ENCODE measurements around the gene SAMD8.
"Not testable (repeated sequence)": the region's sequence is repeated elsewhere in the genome, so short reads cannot be mapped to it uniquely, and the experiment has no call there.

The SAMD8 gene

DNA sequence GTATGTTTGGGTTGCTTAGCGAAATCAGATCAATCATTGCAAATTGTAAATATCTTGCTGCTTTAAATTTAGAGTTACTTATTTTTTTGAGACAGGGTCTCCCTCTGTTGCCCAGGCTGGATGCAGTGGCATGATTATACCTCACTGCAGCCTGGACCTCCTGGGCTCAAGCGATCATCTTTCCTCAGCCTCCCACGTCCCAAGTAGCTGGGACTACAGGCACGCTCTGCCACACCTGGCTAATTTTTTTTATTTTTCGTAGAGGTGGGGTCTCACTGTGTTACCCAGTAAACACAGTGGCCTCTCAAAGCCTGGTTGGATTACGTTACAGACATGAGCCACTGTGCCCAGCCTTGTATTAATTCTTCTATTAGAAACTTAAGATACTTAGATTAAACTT is 100.9 kb downstream of the SAMD8 start:
- no peak for DNase-seq (ENCODE audit: low read depth, low spot score)

DNA sequence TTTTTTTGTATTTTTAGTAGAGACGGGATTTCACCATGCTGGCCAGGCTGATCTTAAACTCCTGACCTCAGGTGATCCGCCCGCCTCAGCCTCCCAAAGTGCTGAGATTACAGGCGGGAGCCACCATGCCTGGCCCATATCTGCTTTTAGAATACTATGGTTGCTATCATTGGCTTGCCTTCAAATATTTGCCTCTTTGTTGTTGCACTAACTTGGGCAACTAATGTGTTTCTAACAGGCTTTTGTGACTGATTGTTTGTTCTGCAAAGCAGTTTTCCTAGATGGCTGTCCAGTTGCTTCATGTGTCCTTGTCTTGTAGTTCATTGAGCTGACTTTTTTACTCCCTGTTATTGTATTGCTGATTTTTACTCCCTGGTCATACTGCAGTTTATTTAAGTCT is 108.8 kb downstream of the SAMD8 start:
- DNase-seq (ENCODE audit: low read depth, low spot score) = peak; percentile 28

DNA sequence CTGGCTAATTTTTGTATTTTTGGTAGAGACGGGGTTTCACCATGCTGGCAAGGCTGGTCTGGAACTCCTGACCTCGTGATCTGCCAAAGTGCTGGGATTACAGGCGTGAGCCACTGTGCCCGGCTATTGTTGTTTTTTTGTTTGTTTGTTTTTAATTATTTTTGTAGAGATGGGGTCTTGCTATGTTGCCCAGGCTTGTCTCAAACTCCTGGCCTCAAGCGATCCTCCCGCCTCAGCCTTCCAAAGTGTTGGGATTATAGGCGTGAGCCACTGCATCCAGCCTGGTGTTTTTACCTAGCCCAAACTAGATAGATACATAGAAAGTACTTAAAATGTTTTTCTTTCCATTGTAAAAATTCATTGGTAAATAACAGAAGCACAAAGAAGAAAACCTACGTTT is 110.0 kb downstream of the SAMD8 start:
- not testable (repeated sequence) for DNase-seq (ENCODE audit: low read depth, low spot score)

DNA sequence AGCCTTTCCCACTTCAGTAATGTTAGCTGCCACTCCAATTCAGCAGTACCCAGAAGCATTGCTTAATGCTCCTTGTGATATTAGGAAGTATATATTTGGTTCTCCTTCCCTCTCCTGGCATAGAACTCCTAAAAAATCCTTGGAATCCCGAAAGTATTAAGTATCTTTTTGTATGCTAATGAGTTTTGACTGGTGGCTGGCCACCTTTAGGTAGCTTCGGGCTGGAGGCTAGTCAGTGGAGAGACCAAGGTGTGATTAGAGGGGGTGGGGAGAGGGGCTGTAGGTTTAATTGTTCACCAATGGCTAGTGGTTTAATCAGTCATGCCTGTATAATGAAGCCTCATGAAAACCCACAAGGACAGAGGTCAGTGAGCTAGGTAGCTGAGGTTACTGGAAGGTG is 112.1 kb downstream of the SAMD8 start:
- no peak for DNase-seq (ENCODE audit: low read depth, low spot score)

DNA sequence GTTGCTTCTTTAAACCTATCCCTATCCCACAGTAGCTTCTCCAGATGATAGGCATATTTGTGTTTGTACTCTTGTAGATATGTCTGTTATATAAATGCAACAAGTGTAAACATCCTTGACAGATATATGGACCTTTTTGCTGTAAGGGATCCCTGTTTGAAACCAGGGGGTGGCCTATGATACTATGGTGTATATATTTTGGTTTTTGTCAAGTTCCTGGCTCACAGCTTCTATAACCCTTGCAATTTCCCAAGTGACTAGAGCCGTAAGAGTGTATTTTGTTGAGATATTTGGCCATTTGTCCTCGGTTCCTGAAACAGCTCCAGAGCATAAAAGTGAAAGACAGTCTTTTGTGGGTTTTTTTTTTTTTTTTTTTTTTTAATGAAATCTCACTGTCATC is 114.6 kb downstream of the SAMD8 start:
- DNase-seq (ENCODE audit: low read depth, low spot score) = no peak

DNA sequence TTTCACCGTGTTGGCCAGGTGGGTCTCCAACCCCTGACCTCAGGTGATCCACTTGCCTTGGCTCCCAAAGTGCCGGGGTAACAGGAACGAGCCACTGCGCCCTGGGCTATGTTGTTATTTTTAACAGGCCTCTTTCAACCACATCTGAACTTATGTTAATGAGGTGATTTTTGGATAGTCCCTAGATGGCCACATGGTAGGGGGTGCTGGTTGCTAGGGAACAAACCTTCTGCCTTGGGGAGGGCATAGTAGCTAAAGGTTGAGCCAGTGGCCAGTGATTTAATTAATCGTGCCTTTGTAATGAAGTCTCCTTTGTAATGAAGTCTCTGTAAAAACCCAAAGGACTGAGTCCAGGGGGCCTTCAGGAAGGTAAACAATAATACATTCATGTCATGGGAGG is 115.2 kb downstream of the SAMD8 start:
- DNase-seq (ENCODE audit: low read depth, low spot score) = no peak

DNA sequence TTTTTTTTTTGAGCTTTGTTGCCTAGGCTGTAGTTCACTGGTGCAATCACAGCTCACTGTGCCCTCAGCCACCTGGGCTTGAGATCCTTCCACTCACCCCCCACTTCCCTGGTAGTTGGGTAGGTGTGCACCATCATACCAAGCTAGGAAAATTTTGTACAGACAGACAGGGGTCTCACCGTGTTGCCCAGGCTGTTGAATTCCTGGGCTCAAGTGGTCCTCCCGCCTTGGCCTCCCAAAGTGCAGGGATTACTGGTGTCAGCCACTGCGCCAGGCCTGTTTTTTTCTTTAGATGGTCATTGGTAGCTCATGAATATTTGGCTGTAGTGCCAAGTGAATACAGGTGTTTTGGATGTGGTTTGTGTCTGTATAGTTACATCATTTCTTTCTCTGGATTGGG is 116.8 kb downstream of the SAMD8 start:
- DNase-seq (ENCODE audit: low read depth, low spot score) = no peak

DNA sequence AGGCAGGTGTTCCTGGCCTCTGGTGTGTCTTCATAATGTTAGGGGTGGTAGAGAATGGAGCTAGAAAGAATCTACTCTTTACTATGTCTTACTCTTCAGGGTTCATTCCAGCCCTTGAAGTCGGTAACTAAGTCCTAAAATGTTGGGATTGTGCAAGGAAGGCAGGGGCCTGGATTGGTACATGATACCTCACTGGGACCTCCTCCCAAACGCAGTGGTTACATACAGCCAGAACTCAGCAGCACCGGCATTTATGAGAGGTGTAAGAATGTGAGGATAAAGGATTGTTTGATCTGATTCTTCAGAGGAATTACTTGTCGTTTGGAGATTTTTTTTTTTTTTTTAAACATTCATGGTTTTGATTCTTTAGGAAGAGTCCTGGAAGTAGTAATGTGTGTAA is 117.4 kb downstream of the SAMD8 start:
- no peak for DNase-seq (ENCODE audit: low read depth, low spot score)

DNA sequence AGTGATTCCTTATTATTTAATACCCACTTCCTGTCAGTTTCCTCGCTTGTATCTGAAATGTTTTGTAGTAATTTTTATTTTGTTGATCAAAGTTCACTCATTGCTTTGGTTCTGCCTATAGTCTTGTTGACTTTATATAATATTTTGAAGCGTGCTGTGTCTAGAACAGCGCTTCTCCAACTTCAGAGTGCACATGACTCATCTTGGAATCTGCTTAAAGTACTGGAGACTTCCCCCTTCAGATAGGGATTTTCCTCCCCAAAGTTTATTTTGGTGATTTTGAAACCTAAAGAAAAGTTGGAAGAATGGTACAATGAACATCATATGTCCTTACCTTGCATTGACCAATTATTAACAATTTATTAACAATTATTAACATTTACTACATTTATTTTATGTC is 118.5 kb downstream of the SAMD8 start:
- DNase-seq (ENCODE audit: low read depth, low spot score) = no peak

DNA sequence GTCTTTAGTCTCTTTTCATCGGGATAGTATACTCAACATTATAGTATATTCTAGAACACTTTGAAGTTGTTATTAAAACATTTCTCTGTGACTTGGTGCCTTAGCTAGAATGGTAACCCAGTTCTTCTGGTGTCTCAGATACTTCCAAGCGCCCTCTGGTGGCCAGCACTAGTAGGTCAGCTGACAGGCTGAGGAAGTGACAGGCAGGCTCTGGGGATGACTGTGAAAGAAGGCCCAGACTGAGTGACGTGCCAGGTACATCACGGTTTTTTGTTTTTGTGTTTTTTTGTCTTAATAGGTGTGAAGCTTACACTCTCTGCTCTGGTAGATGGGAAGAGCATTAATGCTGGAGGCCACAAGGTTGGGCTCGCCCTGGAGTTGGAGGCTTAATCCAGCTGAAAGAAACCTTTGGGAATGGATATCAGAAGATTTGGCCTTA is 119.2 kb downstream of the SAMD8 start:
- peak; percentile 91 for DNase-seq (ENCODE audit: low read depth, low spot score)

Data from astrocyte of the hippocampus (primary cell).